Keratinocyte (primary cell): ENCODE data around the gene GOLGA7B. TPM values are rescaled to one million over a fixed set of nuclear protein-coding genes. Genes with fewer than 3 reads are reported as not detected.

ENCODE experiments used
- DNase-seq: peaks from one replicate; pipeline ENCODE4 v3.0.0-alpha.2; 2011; ENCODE audit warnings: low read depth, missing footprints, low spot score
- FAIRE-seq: peaks from 2 replicates; lab custom pipeline; 2011; peaks lifted over from hg19 to GRCh38; lab: Jason Lieb, UNC
- H2AFZ ChIP-seq: 2 replicates; pipeline ENCODE4 v1.6.0; 2012; ENCODE audit warnings: low read length, control low read depth, inconsistent platforms; ENCODE audit not compliant: control insufficient read depth
- H3K27ac ChIP-seq: 2 replicates; pipeline ENCODE4 v1.5.1; 2011; ENCODE audit warnings: low read length; ENCODE audit not compliant: control insufficient read depth, insufficient read depth
- H3K27me3 ChIP-seq: 3 replicates; pipeline ENCODE4 v1.6.0; 2011; ENCODE audit warnings: low read length; ENCODE audit not compliant: control insufficient read depth, insufficient read depth; ENCODE audit errors: extremely low read depth
- H3K36me3 ChIP-seq, 2 experiments: 2 replicates in 1 of 2; 3 replicates in 1 of 2; pipeline ENCODE4 v1.5.1; 2011; ENCODE audit warnings: low read length in 2 of 2, mild to moderate bottlenecking in 1 of 2; ENCODE audit not compliant: control insufficient read depth in 2 of 2, insufficient read depth in 2 of 2; ENCODE audit errors: extremely low read depth in 1 of 2
- H3K4me1 ChIP-seq: 3 replicates; pipeline ENCODE4 v1.5.1; 2011; ENCODE audit warnings: low read length; ENCODE audit not compliant: control insufficient read depth, insufficient read depth; ENCODE audit errors: extremely low read depth
- H3K4me2 ChIP-seq: 3 replicates; pipeline ENCODE4 v1.6.0; 2011; ENCODE audit warnings: low read depth, low read length; ENCODE audit not compliant: control insufficient read depth, insufficient read depth; ENCODE audit errors: extremely low read depth
- H3K4me3 ChIP-seq, 3 experiments: fragments of 200-600 bp in 1 of 3; sonication (generic) in 1 of 3; 2 replicates in 2 of 3; 3 replicates in 1 of 3; pipeline ENCODE4 v1.5.1; 2011 to 2016; ENCODE audit warnings: low read length in 3 of 3, mild to moderate bottlenecking in 3 of 3, control low read depth in 2 of 3, inconsistent platforms in 1 of 3, low read depth in 1 of 3, mixed read lengths in 1 of 3, mixed run types in 1 of 3, moderate library complexity in 1 of 3; ENCODE audit not compliant: control insufficient read depth in 2 of 3, insufficient read depth in 2 of 3; ENCODE audit errors: extremely low read depth in 1 of 3
- H3K79me2 ChIP-seq: 2 replicates; pipeline ENCODE4 v1.6.0; 2012; ENCODE audit warnings: low read length; ENCODE audit not compliant: control insufficient read depth, insufficient read depth
- H3K9ac ChIP-seq: 3 replicates; pipeline ENCODE4 v1.6.0; 2011; ENCODE audit warnings: low read length; ENCODE audit not compliant: control insufficient read depth, insufficient read depth; ENCODE audit errors: extremely low read depth
- H3K9me1 ChIP-seq: 3 replicates; pipeline ENCODE4 v1.6.0; 2011; ENCODE audit warnings: low read length; ENCODE audit not compliant: control insufficient read depth, insufficient read depth; ENCODE audit errors: extremely low read depth
- H3K9me3 ChIP-seq: 2 replicates; pipeline ENCODE4 v1.5.1; 2012; ENCODE audit warnings: low read depth, low read length; ENCODE audit not compliant: control insufficient read depth
- H4K20me1 ChIP-seq: 3 replicates; pipeline ENCODE4 v1.6.0; 2011; ENCODE audit warnings: low read length; ENCODE audit not compliant: control insufficient read depth, insufficient read depth; ENCODE audit errors: extremely low read depth
- CTCF ChIP-seq, 3 experiments: IDR thresholded peaks in 1 of 3; conservative IDR thresholded peaks in 1 of 3; optimal IDR thresholded peaks in 1 of 3; 2 replicates in 2 of 3; 3 replicates in 1 of 3; pipeline versions ENCODE3 to v1.5.1; 2011; ENCODE audit warnings: low read length in 3 of 3, mild to moderate bottlenecking in 3 of 3, moderate library complexity in 2 of 3, control low read depth in 1 of 3, inconsistent platforms in 1 of 3; ENCODE audit not compliant: insufficient read depth in 2 of 3; ENCODE audit errors: extremely low read depth in 1 of 3
- EZH2 ChIP-seq: IDR thresholded peaks from one replicate; pipeline ENCODE4 v1.6.1; 2012; ENCODE audit warnings: inconsistent platforms, mild to moderate bottlenecking, low read length, moderate library complexity
- dilution Hi-C: fragments of 300-500 bp; cut with MboI; formaldehyde crosslinking; loops from one replicate; pipeline ENCODE4 v1.7.0; 2020; ENCODE audit warnings: low sequenced_read_pairs; ENCODE audit not compliant: extremely low pct_ligation_motif_present
- polyA plus RNA-seq, 5 experiments: library from polyadenylated mRNA; depleted of rRNA in 3 of 5; stranded (reverse) in 3 of 5; stranded (forward) in 1 of 5; unstranded in 1 of 5; fragments of >200 nt; gene quantifications; 1 replicate in 1 of 5; 2 replicates in 3 of 5; 3 replicates in 1 of 5; pipeline versions ENCODE4 v1.2.1 to v1.2.3, GENCODE V29; 2011 to 2012; ENCODE audit warnings: missing spikeins in 2 of 5, low read depth in 1 of 5, low replicate concordance in 1 of 5

Gene GOLGA7B
- polyA plus RNA-seq, 1 donor (not counting 4 experiments of a cell fraction or from before 2014, with no cell fraction given) = 4.9 TPM

- no peak for FAIRE-seq
- Histone ChIP-seq H3K9me1 (no peaks in the 10 kb centered on the region), H3K36me3 (no peaks in the 10 kb centered on the region), H3K4me1 (no peaks in the 10 kb centered on the region), H3K79me2 (no peaks in the 10 kb centered on the region), H3K9ac (no peak overlapping the region), H2AFZ (no peak overlapping the region), H3K27me3 (peaks cover 4% of the 10 kb centered on the region), H3K4me2 (no peak overlapping the region), H4K20me1 (no peaks in the 10 kb centered on the region), H3K4me3 (no peak overlapping the region), H3K27ac (no peak overlapping the region), H3K9me3 (no peaks in the 10 kb centered on the region)
- no peak for DNase-seq
- TF ChIP-seq EZH2 = no peak
- no peak for TF ChIP-seq CTCF (optimal IDR thresholded peaks at IDR 0.05 in 1 of 3, IDR thresholded peaks at IDR 0.05 in 1 of 3, conservative IDR thresholded peaks at IDR 0.05 in 1 of 3; ENCODE audit: extremely low read depth in 1 of 3, insufficient read depth in 2 of 3, low read length in 3 of 3)
- dilution Hi-C loops = no loop called here
Observed at GRCh38 chr10:97896756-97897358, 47.2 kb downstream of the GOLGA7B start.

GRCh38 chr10:97898429-97898828, 48.8 kb downstream of the GOLGA7B start:
- dilution Hi-C loops = no loop called here
- FAIRE-seq = no peak

More at GRCh38 chr10:97898429-97898828, 48.8 kb downstream of the GOLGA7B start:
- Histone ChIP-seq H3K36me3 (no peaks in the 10 kb centered on the region), H2AFZ (no peak overlapping the region), H3K9me1 (no peaks in the 10 kb centered on the region), H3K9ac (no peak overlapping the region), H3K4me1 (no peaks in the 10 kb centered on the region), H3K9me3 (no peaks in the 10 kb centered on the region), H3K4me3 (no peak overlapping the region), H3K27ac (no peak overlapping the region), H3K27me3 (peaks cover 4% of the 10 kb centered on the region), H3K4me2 (no peak overlapping the region), H4K20me1 (no peaks in the 10 kb centered on the region), H3K79me2 (no peaks in the 10 kb centered on the region)
- TF ChIP-seq EZH2 (no peak), CTCF (optimal IDR thresholded peaks at IDR 0.05 in 1 of 3, IDR thresholded peaks at IDR 0.05 in 1 of 3, conservative IDR thresholded peaks at IDR 0.05 in 1 of 3; ENCODE audit: extremely low read depth in 1 of 3, insufficient read depth in 2 of 3, low read length in 3 of 3) (no peak)
- DNase-seq = no peak
